Liver (tissue), 9 donors: ENCODE results near the gene KMT5B. TPM values are rescaled to one million over a fixed set of nuclear protein-coding genes. Genes with fewer than 3 reads are reported as not detected.

ENCODE experiments used
- DNase-seq: peaks from one replicate; pipeline ENCODE4 v3.0.0-alpha.2; 2017; ENCODE audit warnings: low spot score
- H3K27ac ChIP-seq, 2 donors: one replicate each; pipeline ENCODE4 v1.7.0; 2013; ENCODE audit warnings: inconsistent platforms in 2 of 2, low read length in 2 of 2, control low read depth in 1 of 2, low read depth in 1 of 2, mild to moderate bottlenecking in 1 of 2
- H3K27me3 ChIP-seq, 4 donors: one replicate each; pipeline versions ENCODE4 v1.6.1 to v1.7.0; 2013; ENCODE audit warnings: low read length in 3 of 4, inconsistent platforms in 1 of 4, mild to moderate bottlenecking in 1 of 4, moderate library complexity in 1 of 4; ENCODE audit not compliant: control insufficient read depth in 4 of 4, insufficient read depth in 4 of 4
- H3K36me3 ChIP-seq, 4 donors: one replicate each; pipeline versions ENCODE4 v1.6.1 to v1.7.0; 2013; ENCODE audit warnings: low read length in 3 of 4, mild to moderate bottlenecking in 3 of 4, low read depth in 1 of 4, moderate library complexity in 1 of 4; ENCODE audit not compliant: control insufficient read depth in 4 of 4, insufficient read depth in 3 of 4
- H3K4me1 ChIP-seq, 4 donors: one replicate each; pipeline versions ENCODE4 v1.6.1 to v1.7.0; 2013; ENCODE audit warnings: low read length in 3 of 4, mild to moderate bottlenecking in 3 of 4, moderate library complexity in 1 of 4; ENCODE audit not compliant: control insufficient read depth in 4 of 4, insufficient read depth in 4 of 4
- H3K4me3 ChIP-seq, 3 donors: one replicate each; pipeline versions ENCODE4 v1.6.1 to v1.7.0; 2013; ENCODE audit warnings: low read length in 3 of 3, control low read depth in 1 of 3, low read depth in 1 of 3, mild to moderate bottlenecking in 1 of 3
- H3K9ac ChIP-seq, 2 donors: one replicate each; pipeline ENCODE4 v1.7.0; 2013; ENCODE audit warnings: low read length in 2 of 2, mild to moderate bottlenecking in 2 of 2, moderate library complexity in 2 of 2, control low read depth in 1 of 2, low read depth in 1 of 2
- H3K9me3 ChIP-seq, 4 donors: one replicate each; pipeline versions ENCODE4 v1.6.1 to v1.7.0; 2013; ENCODE audit warnings: low read length in 3 of 4; ENCODE audit not compliant: control insufficient read depth in 4 of 4
- CTCF ChIP-seq: fragments of 150-350 bp; IDR thresholded peaks from 2 replicates; pipeline ENCODE4 v1.5.1; 2017; ENCODE audit warnings: improper control_type of control experiment, low read depth, low read length; ENCODE audit not compliant: missing input control
- EGR1 ChIP-seq, 2 donors: IDR thresholded peaks; 2 replicates each; pipeline ENCODE4 v1.6.1; 2016 to 2018; ENCODE audit warnings: antibody characterized with exemption in 2 of 2, low read depth in 2 of 2
- FOXA1 ChIP-seq: IDR thresholded peaks from 2 replicates; pipeline ENCODE4 v1.6.1; 2016; ENCODE audit warnings: antibody characterized with exemption
- FOXA2 ChIP-seq: IDR thresholded peaks from 2 replicates; pipeline ENCODE4 v1.6.1; 2016; ENCODE audit warnings: antibody characterized with exemption
- GABPA ChIP-seq, 2 donors: IDR thresholded peaks in 1 of 2; conservative IDR thresholded peaks in 1 of 2; 2 replicates each; pipeline ENCODE4 v1.6.1; 2016; ENCODE audit warnings: antibody characterized with exemption in 2 of 2, mild to moderate bottlenecking in 1 of 2, moderate library complexity in 1 of 2
- HNF4A ChIP-seq, 2 donors: conservative IDR thresholded peaks; 2 replicates each; pipeline ENCODE4 v1.6.1; 2016; ENCODE audit warnings: antibody characterized with exemption in 2 of 2, mild to moderate bottlenecking in 2 of 2
- HNF4G ChIP-seq: IDR thresholded peaks from 2 replicates; pipeline ENCODE4 v1.6.1; 2016; ENCODE audit warnings: antibody characterized with exemption
- JUND ChIP-seq, 2 donors: IDR thresholded peaks; 2 replicates each; pipeline ENCODE4 v1.6.1; 2016; ENCODE audit warnings: antibody characterized with exemption in 2 of 2
- NR2F2 ChIP-seq: IDR thresholded peaks from 2 replicates; pipeline ENCODE4 v1.6.1; 2016; ENCODE audit warnings: antibody characterized with exemption
- RAD21 ChIP-seq, 2 donors: IDR thresholded peaks; 2 replicates each; pipeline ENCODE4 v1.6.1; 2016; ENCODE audit warnings: antibody characterized with exemption in 2 of 2, mild to moderate bottlenecking in 2 of 2
- REST ChIP-seq: IDR thresholded peaks from 2 replicates; pipeline ENCODE4 v1.6.1; 2016; ENCODE audit warnings: antibody characterized with exemption, mild to moderate bottlenecking
- RXRA ChIP-seq, 2 donors: IDR thresholded peaks; 2 replicates each; pipeline ENCODE4 v1.6.1; 2017 to 2018; ENCODE audit warnings: antibody characterized with exemption in 2 of 2, mild to moderate bottlenecking in 1 of 2
- SP1 ChIP-seq: IDR thresholded peaks from 2 replicates; pipeline ENCODE4 v1.6.1; 2018; ENCODE audit warnings: antibody characterized with exemption, mild to moderate bottlenecking
- TAF1 ChIP-seq: conservative IDR thresholded peaks from 2 replicates; pipeline ENCODE4 v1.6.1; 2016; ENCODE audit warnings: antibody characterized with exemption, mild to moderate bottlenecking
- YY1 ChIP-seq: IDR thresholded peaks from 2 replicates; pipeline ENCODE4 v1.6.1; 2016; ENCODE audit warnings: antibody characterized with exemption, mild to moderate bottlenecking
- WGBS: extraction: QIAGEN DNeasy Blood & Tissue Kit; methylation state at CpG from one replicate; pipeline ENCODE4 v1.1.7; 2013; 5-methylcytosine and 5-hydroxymethylcytosine counted together
- polyA plus RNA-seq, 2 donors: library from polyadenylated mRNA; stranded (reverse) in 1 of 2; unstranded in 1 of 2; fragments of 200-250 nt in 1 of 2; fragments of >200 nt in 1 of 2; fragmentation: Nextera tagmentation in 1 of 2; extraction: Ambion mirVana in 1 of 2; gene quantifications; one replicate each; pipeline versions ENCODE4 v1.2.1 to v1.2.3, GENCODE V29; 2013 to 2015
- total RNA-seq, 2 donors: library from RNA; depleted of rRNA; stranded (reverse); fragments of >200 nt; gene quantifications; one replicate each; pipeline ENCODE4 v1.2.3, GENCODE V29; 2014
- TF ChIP-seq, protein P1 (sequence below): IDR thresholded peaks from 2 replicates; pipeline ENCODE4 v1.6.1; 2016; ENCODE audit warnings: antibody characterized with exemption
- TF ChIP-seq, protein P2 (sequence below): IDR thresholded peaks from 2 replicates; pipeline ENCODE4 v1.6.1; 2016; ENCODE audit warnings: antibody characterized with exemption
- TF ChIP-seq, protein P3 (sequence below): IDR thresholded peaks from 2 replicates; pipeline ENCODE4 v1.6.1; 2016; ENCODE audit warnings: antibody characterized with exemption
- donor health status: healthy.
- donor health status: healthy.
- donor health status: healthy.
- donor health status: healthy.
- donor health status: healthy.

KMT5B gene
- total and polyA plus RNA-seq, 4 donors: 8.7 to 33.8 (median 14.8) TPM

GRCh38 chr11:68255526-68255925 is 42.4 kb upstream of the KMT5B start:
- TF ChIP-seq, protein P1, sequence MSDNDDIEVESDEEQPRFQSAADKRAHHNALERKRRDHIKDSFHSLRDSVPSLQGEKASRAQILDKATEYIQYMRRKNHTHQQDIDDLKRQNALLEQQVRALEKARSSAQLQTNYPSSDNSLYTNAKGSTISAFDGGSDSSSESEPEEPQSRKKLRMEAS: no peak
- TF ChIP-seq HNF4G (no peak), YY1 (no peak), SP1 (no peak), TAF1 (no peak), HNF4A (conservative IDR thresholded peaks at IDR 0.05) (no peak), NR2F2 (no peak), JUND (IDR thresholded peaks at IDR 0.05) (no peak), RAD21 (IDR thresholded peaks at IDR 0.05) (no peak), REST (no peak), FOXA1 (no peak), FOXA2 (no peak), EGR1 (IDR thresholded peaks at IDR 0.05; ENCODE audit: low read depth in 2 of 2) (no peak), CTCF (no peak), GABPA (IDR thresholded peaks at IDR 0.05 in 1 of 2, conservative IDR thresholded peaks at IDR 0.05 in 1 of 2) (no peak), RXRA (IDR thresholded peaks at IDR 0.05) (no peak)
- TF ChIP-seq, protein P2, sequence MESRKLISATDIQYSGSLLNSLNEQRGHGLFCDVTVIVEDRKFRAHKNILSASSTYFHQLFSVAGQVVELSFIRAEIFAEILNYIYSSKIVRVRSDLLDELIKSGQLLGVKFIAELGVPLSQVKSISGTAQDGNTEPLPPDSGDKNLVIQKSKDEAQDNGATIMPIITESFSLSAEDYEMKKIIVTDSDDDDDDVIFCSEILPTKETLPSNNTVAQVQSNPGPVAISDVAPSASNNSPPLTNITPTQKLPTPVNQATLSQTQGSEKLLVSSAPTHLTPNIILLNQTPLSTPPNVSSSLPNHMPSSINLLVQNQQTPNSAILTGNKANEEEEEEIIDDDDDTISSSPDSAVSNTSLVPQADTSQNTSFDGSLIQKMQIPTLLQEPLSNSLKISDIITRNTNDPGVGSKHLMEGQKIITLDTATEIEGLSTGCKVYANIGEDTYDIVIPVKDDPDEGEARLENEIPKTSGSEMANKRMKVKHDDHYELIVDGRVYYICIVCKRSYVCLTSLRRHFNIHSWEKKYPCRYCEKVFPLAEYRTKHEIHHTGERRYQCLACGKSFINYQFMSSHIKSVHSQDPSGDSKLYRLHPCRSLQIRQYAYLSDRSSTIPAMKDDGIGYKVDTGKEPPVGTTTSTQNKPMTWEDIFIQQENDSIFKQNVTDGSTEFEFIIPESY: no peak
- TF ChIP-seq, protein P3, sequence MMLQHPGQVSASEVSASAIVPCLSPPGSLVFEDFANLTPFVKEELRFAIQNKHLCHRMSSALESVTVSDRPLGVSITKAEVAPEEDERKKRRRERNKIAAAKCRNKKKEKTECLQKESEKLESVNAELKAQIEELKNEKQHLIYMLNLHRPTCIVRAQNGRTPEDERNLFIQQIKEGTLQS: no peak
- DNase-seq: no peak
- peaks cover 3 to 11% (median 6%) of the 10 kb centered on the region in 4 donors for H3K4me1 ChIP-seq
- peaks cover 0 to under 1% (median under 1%) of the 10 kb centered on the region in 4 donors for H3K36me3 ChIP-seq
- no peak overlapping the region for H3K9ac ChIP-seq
- 84% methylated on average over 13 of the region's 13 CpGs for WGBS
- no peak overlapping the region for H3K27ac ChIP-seq
- H3K4me3 ChIP-seq: no peak overlapping the region
- H3K9me3 ChIP-seq: no peaks in the 10 kb centered on the region
- H3K27me3 ChIP-seq: no peaks in the 10 kb centered on the region
